Right lobe of liver (tissue), 6 donors: ENCODE results near the gene BAHD1. TPM values are rescaled to one million over a fixed set of nuclear protein-coding genes. Genes with fewer than 3 reads are reported as not detected.
A peak's percentile ranks its signal among the peaks of the same experiment; 100 is the strongest.

Source experiments
- ATAC-seq, 4 donors: fragments of 200-7000 bp; cut with Tn5 transposase; one replicate each; pipeline ENCODE4 v1.9.1; 2020; ENCODE audit warnings: mild to moderate bottlenecking in 4 of 4, moderate library complexity in 4 of 4
- DNase-seq, 3 donors: peaks; one replicate each; pipeline ENCODE4 v3.0.0-alpha.2; 2020
- H3K27ac ChIP-seq, 3 donors: fragments of 200-600 bp; one replicate each; pipeline ENCODE4 v1.8.0; 2022
- H3K27me3 ChIP-seq, 2 donors: fragments of 200-600 bp; one replicate each; pipeline ENCODE4 v1.8.0; 2022
- H3K36me3 ChIP-seq, 4 donors: fragments of 200-600 bp; sonication (generic) in 1 of 4; one replicate each; pipeline versions ENCODE4 v1.5.1 to v1.8.0; 2017 to 2022; ENCODE audit warnings: control low read depth in 1 of 4
- H3K4me1 ChIP-seq, 4 donors: fragments of 200-600 bp; sonication (generic) in 1 of 4; one replicate each; pipeline versions ENCODE4 v1.5.1 to v1.8.0; 2017 to 2022; ENCODE audit warnings: control low read depth in 1 of 4
- H3K4me3 ChIP-seq, 3 donors: fragments of 200-600 bp; one replicate each; pipeline ENCODE4 v1.8.0; 2022
- H3K9me3 ChIP-seq, 4 donors: fragments of 200-600 bp; sonication (generic) in 1 of 4; one replicate each; pipeline versions ENCODE4 v1.5.1 to v1.8.0; 2017 to 2022; ENCODE audit warnings: control low read depth in 1 of 4
- CTCF ChIP-seq, 4 donors: fragments of 200-600 bp in 3 of 4; fragments of 450-650 bp in 1 of 4; IDR thresholded peaks; one replicate each; pipeline versions ENCODE4 v1.5.1 to v1.8.0; 2016 to 2022; ENCODE audit warnings: antibody characterized with exemption in 4 of 4, mild to moderate bottlenecking in 2 of 4
- POLR2A ChIP-seq: fragments of 450-650 bp; IDR thresholded peaks from one replicate; pipeline ENCODE4 v1.6.1; 2017; ENCODE audit warnings: antibody characterized with exemption, mild to moderate bottlenecking
- WGBS: methylation state at CpG from one replicate; pipeline ENCODE4 v1.1.6; 2018; ENCODE audit warnings: low coverage, low lambda C conversion rate; ENCODE audit not compliant: insufficient coverage; ENCODE audit errors: missing lambda C conversion rate; 5-methylcytosine and 5-hydroxymethylcytosine counted together
- intact Hi-C, 2 donors: fragments of 100-400 bp; cut with DNase I; formaldehyde crosslinking; loops; one replicate each; pipeline versions ENCODE4 v1.11.2 to v1.14.1; 2022
- total RNA-seq, 6 experiments: library from RNA; depleted of rRNA in 2 of 6; stranded (reverse); fragments of >200 nt in 2 of 6; fragmentation: NEBNext Ultra II Directional in 3 of 6; extraction: Animal tissue kit (Norgen Biotek cat#: 25700) in 3 of 6; gene quantifications; one replicate each; pipeline versions ENCODE4 v1.1.0 to v1.2.4, GENCODE V29; 2016 to 2023
- donor health status: DM: no; HTN: yes; CAD: no.
- donor health status: DM: no; HTN: no; CAD: no.
- donor health status: DM: no; HTN: no; CAD: no.
- donor health status: DM: no; HTN: yes; CAD: no.
- donor health status: DM: no; HTN: yes; CAD: no.

The BAHD1 gene
- total RNA-seq, 6 experiments from 2014 or later, result 6.5 to 10.5 (median 9.0) TPM

- Histone ChIP-seq H3K36me3 (no peaks in the 10 kb centered on the region), H3K4me1 (peaks cover 0 to 14% (median 2%) of the 10 kb centered on the region in 4 donors), H3K4me3 (no peak overlapping the region), H3K27me3 (no peaks in the 10 kb centered on the region), H3K9me3 (no peaks in the 10 kb centered on the region), H3K27ac (no peak overlapping the region)
- intact Hi-C loops, result no loop called here
- no peak for DNase-seq
- no peak for TF ChIP-seq CTCF (IDR thresholded peaks at IDR 0.05)
- no peak for TF ChIP-seq POLR2A
- WGBS, result 40% methylated on average over 2 of the region's 21 CpGs
- no peak for ATAC-seq
Observed at GRCh38 chr15:40437752-40438687, 2.7 kb upstream of the BAHD1 start.

- ATAC-seq (no peak), DNase-seq (no peak)
- Histone ChIP-seq H3K27me3 (no peaks in the 10 kb centered on the region), H3K9me3 (no peaks in the 10 kb centered on the region), H3K36me3 (no peaks in the 10 kb centered on the region), H3K4me3 (no peak overlapping the region), H3K27ac (no peak overlapping the region), H3K4me1 (peaks cover 0 to 14% (median 2%) of the 10 kb centered on the region in 4 donors)
- WGBS, result 61% methylated on average over 9 of the region's 12 CpGs
- TF ChIP-seq CTCF (IDR thresholded peaks at IDR 0.05), result no peak
- TF ChIP-seq POLR2A, result no peak
- intact Hi-C loops, result no loop called here
Observed at GRCh38 chr15:40438712-40439111, 2.0 kb upstream of the BAHD1 start.

GRCh38 chr15:40439461-40439959, 1.2 kb upstream of the BAHD1 start:
- Histone ChIP-seq H3K4me3 (peak overlapping the region in 2 of 3 donors; percentile 72 to 89), H3K27ac (no peak overlapping the region), H3K4me1 (peaks cover 0 to 14% (median 2%) of the 10 kb centered on the region in 4 donors), H3K9me3 (no peaks in the 10 kb centered on the region), H3K36me3 (no peaks in the 10 kb centered on the region), H3K27me3 (no peaks in the 10 kb centered on the region)
- no peak for DNase-seq
- no peak for ATAC-seq
- 10% methylated on average over 10 of the region's 15 CpGs for WGBS
- TF ChIP-seq POLR2A, result no peak
- no peak for TF ChIP-seq CTCF (IDR thresholded peaks at IDR 0.05)
- intact Hi-C loops, result no loop called here

- no peak overlapping the region for H3K27ac ChIP-seq
- ATAC-seq (peak; percentile 5 to 33 (median 22)), DNase-seq (peak in 1 of 3 donors; percentile 55)
- no peaks in the 10 kb centered on the region for H3K27me3 ChIP-seq
- WGBS, result 1% methylated on average over 30 of the region's 35 CpGs
- peaks cover 0 to 14% (median 2%) of the 10 kb centered on the region in 4 donors for H3K4me1 ChIP-seq
- intact Hi-C loops, result no loop called here
- H3K36me3 ChIP-seq, result no peaks in the 10 kb centered on the region
- H3K4me3 ChIP-seq, result peak overlapping the region; percentile 35 to 89 (median 72)
- no peak for TF ChIP-seq POLR2A
- peak in 1 of 4 donors; percentile 12 for TF ChIP-seq CTCF (IDR thresholded peaks at IDR 0.05)
- H3K9me3 ChIP-seq, result no peaks in the 10 kb centered on the region
Observed at GRCh38 chr15:40439960-40440742, 602 bp upstream of the BAHD1 start.
